RPMI7951 (cell line): ENCODE measurements around the gene GLT8D2. TPM values are rescaled to one million over a fixed set of nuclear protein-coding genes. Genes with fewer than 3 reads are reported as not detected.

ENCODE experiments used
- DNase-seq: peaks from one replicate; pipeline ENCODE4 v3.0.0-alpha.2; 2012; ENCODE audit warnings: low read depth
- total RNA-seq: library from RNA; depleted of rRNA; stranded (reverse); fragments of >200 nt; shearing (Covaris generic); gene quantifications from 2 replicates; pipeline ENCODE4 v1.2.3, GENCODE V29; 2014

Gene GLT8D2
- total RNA-seq, 1 experiment from 2014 or later, result 14.8 TPM

DNA sequence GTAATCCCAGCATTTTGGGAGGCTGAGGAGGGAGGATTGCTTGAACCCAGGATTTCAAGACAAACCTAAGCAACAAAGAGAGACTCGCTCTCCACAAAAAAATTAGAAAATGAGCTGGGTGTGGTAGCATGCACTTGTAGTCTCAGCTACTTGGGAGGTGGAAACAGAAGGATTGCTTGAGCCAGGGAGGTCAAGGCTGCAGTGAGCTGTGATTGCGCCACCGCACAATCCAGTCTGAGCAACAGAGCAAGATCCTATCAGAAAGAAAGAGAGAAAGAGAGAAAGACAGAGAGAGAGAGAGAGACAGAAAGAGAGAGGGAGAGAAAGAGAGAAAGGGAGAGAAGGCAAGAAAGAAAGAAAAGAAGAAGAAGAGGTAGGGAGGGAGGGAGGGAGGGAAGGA, 47.3 kb downstream of the GLT8D2 start:
- DNase-seq, result no peak

- DNase-seq, result peak; percentile 9
Measured at GRCh38 chr12:104000807-104001434, 49.1 kb downstream of the GLT8D2 start.

DNA sequence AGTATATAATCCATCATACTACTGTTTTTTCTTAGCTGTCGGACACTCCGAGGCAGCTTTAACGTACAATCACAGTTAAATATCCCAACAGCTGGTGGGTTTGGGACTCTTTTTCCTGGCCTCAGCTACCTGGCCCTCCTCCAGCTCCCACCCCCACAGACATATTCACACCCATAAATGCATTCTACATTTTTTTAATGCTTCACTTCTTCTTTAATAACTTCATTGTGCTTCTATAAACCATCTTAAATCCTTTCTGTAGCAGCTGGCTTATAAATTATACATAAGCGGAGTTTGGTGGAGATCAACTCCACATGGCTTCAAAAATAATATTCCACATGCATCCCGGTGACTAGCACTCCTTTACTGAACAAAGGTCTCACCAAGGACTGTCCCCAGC, 51.0 kb downstream of the GLT8D2 start:
- no peak for DNase-seq

- DNase-seq, result no peak
Measured at GRCh38 chr12:103997286-103997900, 52.6 kb downstream of the GLT8D2 start.

GRCh38 chr12:103996595-103996994, 53.4 kb downstream of the GLT8D2 start:
- no peak for DNase-seq

- DNase-seq, result no peak
Measured at GRCh38 chr12:103994235-103994634, 55.8 kb downstream of the GLT8D2 start.

DNA sequence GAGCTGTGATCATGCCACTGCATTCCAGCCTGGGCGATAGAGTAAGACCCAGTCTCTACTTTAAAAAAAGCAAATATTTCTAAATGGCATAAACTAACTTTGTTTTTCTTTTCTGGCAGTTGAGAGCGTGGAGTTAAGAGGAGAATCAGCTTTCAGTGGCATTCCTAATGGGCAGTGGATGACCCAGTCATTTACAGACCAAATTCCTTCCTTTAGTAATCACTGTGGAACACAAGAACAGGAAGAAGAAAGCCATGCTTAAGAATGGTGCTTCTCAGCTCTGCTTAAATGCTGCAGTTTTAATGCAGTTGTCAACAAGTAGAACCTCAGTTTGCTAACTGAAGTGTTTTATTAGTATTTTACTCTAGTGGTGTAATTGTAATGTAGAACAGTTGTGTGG, 63.2 kb downstream of the GLT8D2 start:
- DNase-seq, result no peak

DNA sequence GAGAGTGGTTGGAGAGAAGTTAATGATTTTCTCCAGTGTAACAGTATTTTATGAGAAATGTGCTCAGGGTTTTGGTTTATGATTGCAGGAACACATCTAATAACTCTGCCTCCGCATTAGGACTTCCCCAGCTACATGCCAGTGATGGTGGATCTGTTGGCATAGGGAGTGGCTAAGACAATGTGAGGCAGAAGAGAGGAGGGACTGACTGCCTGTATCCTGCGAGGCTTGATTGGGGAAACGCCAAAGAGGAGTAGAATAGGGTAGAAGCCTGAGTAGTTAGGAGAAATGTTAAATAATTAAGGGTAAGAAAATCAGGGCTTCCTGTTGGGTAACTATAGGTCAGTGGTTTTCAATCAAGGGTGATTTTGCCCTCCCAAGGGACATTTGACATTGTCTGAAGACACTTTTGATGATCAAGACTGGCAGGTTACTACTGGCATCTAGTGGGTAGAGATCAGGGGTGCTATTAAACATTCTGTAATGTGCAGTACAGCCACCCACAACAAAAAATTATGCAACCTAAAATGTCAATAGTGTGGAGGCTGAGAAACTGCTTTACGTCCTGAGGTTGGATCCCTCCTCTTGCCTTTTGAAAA, 71.5 kb downstream of the GLT8D2 start:
- DNase-seq, result no peak

- no peak for DNase-seq
Measured at GRCh38 chr12:103975368-103975767, 74.6 kb downstream of the GLT8D2 start.

DNA sequence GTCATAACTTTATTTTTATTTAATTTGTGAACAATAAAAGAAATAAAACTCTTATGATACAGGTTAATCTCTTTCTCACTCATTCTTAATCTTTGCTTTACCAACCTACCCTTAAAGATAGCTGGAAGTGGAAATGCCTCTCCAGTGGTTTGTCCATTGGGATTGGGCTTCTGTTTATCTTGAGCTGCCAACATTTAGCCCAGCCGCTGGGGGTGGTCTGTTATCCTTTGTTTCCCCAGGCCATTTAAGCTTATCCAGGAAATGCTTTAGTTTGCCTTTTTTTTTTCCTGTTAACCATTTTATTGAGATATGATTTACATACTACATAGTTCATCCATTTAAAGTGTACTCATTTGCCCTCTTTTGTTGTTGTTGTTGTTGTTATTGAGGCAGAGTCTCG, 76.1 kb downstream of the GLT8D2 start:
- no peak for DNase-seq

GRCh38 chr12:103969391-103969790, 80.6 kb downstream of the GLT8D2 start:
- no peak for DNase-seq

DNA sequence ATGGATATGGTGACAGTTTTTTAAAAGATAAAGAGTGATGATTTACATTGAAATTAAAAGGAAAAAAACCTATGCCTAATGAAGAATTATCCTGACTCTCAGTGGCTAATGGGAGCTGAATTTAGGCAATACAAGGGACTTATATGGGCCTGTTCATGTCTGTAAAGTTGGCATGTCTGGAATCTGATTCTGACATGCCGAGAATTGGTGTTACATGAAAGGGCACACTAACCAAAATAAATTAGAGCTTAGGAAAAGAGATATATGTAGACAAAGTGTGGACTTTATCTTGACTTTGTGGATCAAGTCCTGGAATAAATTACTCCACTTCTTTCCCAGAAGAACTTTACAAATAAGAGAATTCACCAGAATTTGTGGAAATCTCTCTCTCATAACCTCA, 83.3 kb downstream of the GLT8D2 start:
- peak; percentile 7 for DNase-seq

DNA sequence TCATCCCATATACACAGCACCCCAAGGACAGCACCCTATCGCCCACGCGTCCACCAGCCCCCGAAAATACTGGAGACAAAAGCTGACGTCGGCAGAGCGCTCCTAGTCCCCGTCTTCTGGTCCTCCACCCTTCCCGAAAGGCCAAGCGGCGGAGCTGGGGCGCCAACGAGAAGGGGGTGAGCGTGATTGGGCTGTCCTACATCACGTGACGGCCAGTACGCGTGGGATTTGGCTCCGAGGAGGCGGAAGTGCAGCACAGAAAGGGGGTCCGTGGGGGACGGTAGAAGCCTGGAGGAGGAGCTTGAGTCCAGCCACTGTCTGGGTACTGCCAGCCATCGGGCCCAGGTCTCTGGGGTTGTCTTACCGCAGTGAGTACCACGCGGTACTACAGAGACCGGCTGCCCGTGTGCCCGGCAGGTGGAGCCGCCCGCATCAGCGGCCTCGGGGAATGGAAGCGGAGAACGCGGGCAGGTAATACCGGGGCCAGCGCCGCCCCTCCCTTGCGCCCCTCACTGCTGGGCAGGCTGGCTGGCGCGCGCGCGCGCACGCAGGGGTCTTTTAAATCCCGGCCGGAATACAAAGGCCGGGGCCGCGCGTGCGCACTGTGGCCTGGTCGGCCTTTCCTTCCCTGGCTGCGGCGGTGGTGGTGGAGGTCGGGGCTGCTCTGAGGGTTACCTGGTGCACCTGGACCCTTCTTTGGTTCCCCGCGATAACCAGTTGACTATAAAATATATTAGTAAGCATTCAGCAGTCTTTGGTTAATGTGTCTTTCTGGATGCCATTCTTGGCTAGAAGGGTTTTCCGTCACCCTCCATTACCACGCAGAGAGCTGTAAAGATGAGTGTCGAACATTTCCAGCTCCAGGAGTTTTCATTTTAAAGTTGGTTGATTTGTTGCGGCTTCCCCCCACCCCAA, 84.1 kb downstream of the GLT8D2 start, which contains the start of gene TDG:
Gene TDG, plus strand, starts transcription at position 283 of the 915 bp plus-strand sequence. Its CDS starts 166 bp downstream, at position 449.
- peak; percentile 97 for DNase-seq

- no peak for DNase-seq
Measured at GRCh38 chr12:103965255-103965589, 84.8 kb downstream of the GLT8D2 start.

DNA sequence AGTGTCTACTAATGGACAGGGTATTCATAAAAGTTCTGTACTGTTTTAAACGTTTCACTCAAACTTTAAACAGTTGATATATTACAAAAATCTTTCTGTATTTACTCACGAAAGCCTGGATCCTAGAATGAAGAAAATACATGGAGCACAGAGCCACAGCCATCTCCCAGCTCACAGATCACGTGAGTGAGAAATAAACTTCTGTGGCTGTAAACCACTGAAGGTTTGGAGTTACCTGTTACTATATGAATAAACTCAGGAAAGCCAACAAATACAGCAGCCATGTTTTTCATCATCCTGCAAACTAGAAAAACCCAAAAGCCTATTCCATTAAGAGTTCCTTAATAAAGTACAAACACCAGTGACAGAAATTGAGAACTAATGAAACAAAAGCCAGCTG, 85.2 kb downstream of the GLT8D2 start:
- no peak for DNase-seq

DNA sequence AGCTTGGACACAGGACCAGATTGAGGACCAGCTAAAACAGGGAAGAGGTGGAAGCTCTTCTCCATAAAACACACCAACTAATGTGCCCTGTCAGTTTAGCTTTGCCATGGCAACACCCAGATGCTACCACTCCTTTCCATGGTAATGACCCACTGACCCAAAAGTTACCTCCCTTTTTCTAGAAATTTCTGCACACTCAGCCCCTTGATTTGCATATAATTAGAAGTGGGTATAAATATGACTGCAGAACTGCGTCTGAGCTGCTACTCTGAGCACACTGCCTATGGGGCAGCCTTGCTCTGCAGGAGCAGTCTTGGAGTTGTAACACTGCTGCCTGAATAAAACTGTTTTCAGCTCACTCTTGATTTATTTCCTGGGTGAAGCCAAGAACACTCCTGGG, 87.5 kb downstream of the GLT8D2 start:
- no peak for DNase-seq

- no peak for DNase-seq
Measured at GRCh38 chr12:103960616-103961227, 89.3 kb downstream of the GLT8D2 start.

DNA sequence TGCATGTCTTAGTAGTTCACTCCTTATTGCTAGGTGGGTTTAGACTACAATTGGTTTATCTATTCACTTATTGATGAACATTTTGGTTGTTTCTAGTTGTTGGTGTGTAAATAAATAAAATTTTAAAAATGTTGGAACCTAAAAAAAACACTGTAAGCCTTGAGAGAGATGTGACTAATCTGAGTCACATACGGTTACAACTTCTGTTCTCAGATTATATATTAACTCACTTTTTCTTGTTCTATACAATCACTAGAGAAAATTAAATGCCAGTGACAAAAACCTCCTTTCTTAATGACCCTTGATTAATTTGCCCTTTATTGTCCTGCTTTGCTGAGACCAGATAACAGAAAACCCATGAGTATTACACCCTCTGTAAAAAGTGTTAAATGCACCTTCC, 91.4 kb downstream of the GLT8D2 start:
- no peak for DNase-seq

GRCh38 chr12:103957865-103958388, 92.1 kb downstream of the GLT8D2 start:
- DNase-seq, result no peak

DNA sequence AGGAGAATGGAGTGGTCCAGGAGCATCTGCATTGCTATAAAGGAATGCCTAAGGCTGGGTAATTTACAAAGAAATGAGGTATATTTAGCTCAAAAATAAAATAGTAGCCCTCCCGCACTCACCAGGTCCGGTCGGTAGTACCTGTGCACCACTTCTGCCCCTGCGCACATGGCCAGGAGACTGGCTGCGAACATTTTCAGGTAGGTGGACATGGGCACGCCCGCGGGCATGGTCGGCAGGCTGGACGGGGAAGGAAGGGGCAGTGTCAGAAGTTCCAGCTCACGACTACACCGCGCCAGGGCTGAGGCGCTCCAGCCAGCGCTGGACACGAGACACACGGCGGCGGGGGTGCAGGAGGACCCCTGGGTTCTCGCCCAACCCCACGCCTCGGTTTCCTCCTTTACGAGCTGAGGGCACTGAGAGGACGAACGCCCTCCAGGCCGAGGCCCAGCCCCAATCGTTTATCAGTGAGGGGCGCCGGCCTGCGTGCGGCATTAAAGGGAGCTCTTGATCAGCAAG, 93.4 kb downstream of the GLT8D2 start:
- DNase-seq, result no peak

DNA sequence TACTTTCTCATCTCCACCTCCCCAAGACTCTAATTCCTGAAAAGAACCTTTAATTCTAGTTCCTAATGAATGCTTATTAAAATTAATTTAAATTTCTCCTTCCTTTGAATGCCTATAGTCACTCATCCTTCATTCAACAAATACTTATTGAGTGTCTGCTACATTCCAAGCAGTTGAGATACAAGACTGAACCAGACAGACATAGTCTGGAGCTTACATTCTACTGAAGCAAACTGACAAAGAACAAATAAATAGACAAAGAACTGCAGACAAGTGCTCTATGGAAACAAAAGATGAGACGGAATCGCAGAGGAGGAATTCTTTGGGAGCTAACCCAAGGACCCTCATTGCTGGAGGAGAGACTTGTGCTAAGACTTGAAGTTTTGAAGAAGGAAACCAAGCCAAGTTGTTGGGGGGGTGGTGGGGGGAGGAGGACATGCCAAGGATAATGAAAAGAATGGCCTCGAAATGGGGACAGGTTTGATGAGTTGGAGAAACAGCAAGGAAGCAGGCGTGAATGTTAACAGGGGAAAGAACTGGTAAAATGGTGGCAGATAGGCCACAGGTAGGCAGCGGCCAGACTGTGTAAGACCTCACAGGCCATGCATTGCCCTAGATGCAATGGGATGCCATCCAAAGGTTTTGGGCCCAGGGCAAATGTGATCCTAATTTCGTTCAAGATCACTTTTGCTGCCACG, 94.0 kb downstream of the GLT8D2 start:
- DNase-seq, result no peak
